Measurements from ENCODE around the gene CDK18. TPM values are rescaled to one million over a fixed set of nuclear protein-coding genes. Genes with fewer than 3 reads are reported as not detected.

CDK18 gene
- total RNA-seq, 1 donor from 2014 or later = 17.8 TPM

- Histone ChIP-seq H3K36me3 (ENCODE audit: insufficient read depth, low read length) (no peaks in the 10 kb centered on the region), H3K27me3 (ENCODE audit: insufficient read depth, low read length) (peaks cover 65% of the 10 kb centered on the region), H3K27ac (ENCODE audit: low read depth, low read length) (no peak overlapping the region), H3K79me2 (ENCODE audit: insufficient read depth, low read length) (no peaks in the 10 kb centered on the region), H2AFZ (ENCODE audit: low read depth, low read length) (no peak overlapping the region), H4K20me1 (ENCODE audit: insufficient read depth, low read length) (no peaks in the 10 kb centered on the region), H3K9ac (ENCODE audit: low read length) (no peak overlapping the region), H3K9me3 (ENCODE audit: insufficient read depth, low read depth, low read length) (no peaks in the 10 kb centered on the region), H3K4me3 (ENCODE audit: insufficient read depth, low read depth, low read length) (no peak overlapping the region), H3K4me2 (ENCODE audit: low read length) (no peak overlapping the region), H3K4me1 (ENCODE audit: insufficient read depth, low read length) (no peaks in the 10 kb centered on the region)
- Mint-ChIP-seq H3K9me3 (ENCODE audit: unreplicated experiment) (peaks cover 2% of the 10 kb centered on the region), H3K4me1 (ENCODE audit: low read depth, unreplicated experiment) (peaks cover 2% of the 10 kb centered on the region), H3K27ac (ENCODE audit: unreplicated experiment) (no peak overlapping the region), H3K36me3 (ENCODE audit: low read depth, unreplicated experiment) (peaks cover 3% of the 10 kb centered on the region), H3K27me3 (ENCODE audit: low read depth, unreplicated experiment) (peaks cover 75% of the 10 kb centered on the region), H3K4me3 (ENCODE audit: unreplicated experiment) (peak overlapping the region; percentile 47)
- DNase-seq (ENCODE audit: low read depth) (no peak), FAIRE-seq (no peak)
- TF ChIP-seq, protein P1, sequence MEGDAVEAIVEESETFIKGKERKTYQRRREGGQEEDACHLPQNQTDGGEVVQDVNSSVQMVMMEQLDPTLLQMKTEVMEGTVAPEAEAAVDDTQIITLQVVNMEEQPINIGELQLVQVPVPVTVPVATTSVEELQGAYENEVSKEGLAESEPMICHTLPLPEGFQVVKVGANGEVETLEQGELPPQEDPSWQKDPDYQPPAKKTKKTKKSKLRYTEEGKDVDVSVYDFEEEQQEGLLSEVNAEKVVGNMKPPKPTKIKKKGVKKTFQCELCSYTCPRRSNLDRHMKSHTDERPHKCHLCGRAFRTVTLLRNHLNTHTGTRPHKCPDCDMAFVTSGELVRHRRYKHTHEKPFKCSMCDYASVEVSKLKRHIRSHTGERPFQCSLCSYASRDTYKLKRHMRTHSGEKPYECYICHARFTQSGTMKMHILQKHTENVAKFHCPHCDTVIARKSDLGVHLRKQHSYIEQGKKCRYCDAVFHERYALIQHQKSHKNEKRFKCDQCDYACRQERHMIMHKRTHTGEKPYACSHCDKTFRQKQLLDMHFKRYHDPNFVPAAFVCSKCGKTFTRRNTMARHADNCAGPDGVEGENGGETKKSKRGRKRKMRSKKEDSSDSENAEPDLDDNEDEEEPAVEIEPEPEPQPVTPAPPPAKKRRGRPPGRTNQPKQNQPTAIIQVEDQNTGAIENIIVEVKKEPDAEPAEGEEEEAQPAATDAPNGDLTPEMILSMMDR (IDR thresholded peaks at IDR 0.05; ENCODE audit: insufficient read depth, low read depth, low read length) = no peak
- no peak for TF ChIP-seq EZH2 (IDR thresholded peaks at IDR 0.05; ENCODE audit: insufficient read depth, low read length)
Measured at GRCh38 chr1:205572421-205572820, 68.0 kb downstream of the CDK18 start.

DNA sequence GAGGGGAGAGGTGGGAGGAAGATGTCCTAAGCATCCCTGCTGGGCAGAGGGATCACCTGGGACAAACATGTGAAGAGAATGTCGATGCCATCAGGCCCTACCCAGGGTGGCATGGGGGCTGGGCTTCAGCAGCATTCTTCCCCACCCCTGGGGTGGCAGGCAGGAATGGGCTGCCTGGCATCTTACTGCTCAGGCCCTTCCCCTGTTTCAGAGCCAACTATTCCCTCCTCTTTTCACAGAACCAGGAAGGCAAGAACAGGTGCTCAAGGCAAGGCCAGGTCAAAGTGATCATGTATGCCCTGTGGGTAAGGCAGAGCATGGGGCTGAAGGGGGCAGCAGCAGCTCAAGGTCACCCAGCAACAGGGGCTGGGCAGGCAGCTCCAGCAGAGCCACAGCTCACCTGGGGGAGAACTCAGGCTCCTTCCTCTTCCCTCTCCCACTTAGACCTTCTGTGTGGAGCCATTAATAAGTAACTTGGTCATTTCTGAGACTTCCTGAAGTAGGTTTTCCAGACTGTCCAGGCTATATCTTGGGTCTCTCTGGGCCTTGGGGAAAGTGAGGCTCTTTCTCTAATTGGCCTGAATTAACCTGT is 70.9 kb downstream of the CDK18 start:
- H3K4me1 Mint-ChIP-seq (ENCODE audit: low read depth, unreplicated experiment) = peaks cover 7% of the 10 kb centered on the region
- TF ChIP-seq EZH2 (IDR thresholded peaks at IDR 0.05; ENCODE audit: insufficient read depth, low read length) = no peak
- TF ChIP-seq, protein P1 (IDR thresholded peaks at IDR 0.05; ENCODE audit: insufficient read depth, low read depth, low read length) = no peak
- Histone ChIP-seq H3K36me3 (ENCODE audit: insufficient read depth, low read length) (no peaks in the 10 kb centered on the region), H3K4me1 (ENCODE audit: insufficient read depth, low read length) (no peaks in the 10 kb centered on the region), H3K4me2 (ENCODE audit: low read length) (no peak overlapping the region), H4K20me1 (ENCODE audit: insufficient read depth, low read length) (no peaks in the 10 kb centered on the region), H2AFZ (ENCODE audit: low read depth, low read length) (no peak overlapping the region), H3K27me3 (ENCODE audit: insufficient read depth, low read length) (peaks cover 53% of the 10 kb centered on the region), H3K27ac (ENCODE audit: low read depth, low read length) (no peak overlapping the region), H3K9me3 (ENCODE audit: insufficient read depth, low read depth, low read length) (no peaks in the 10 kb centered on the region), H3K9ac (ENCODE audit: low read length) (no peak overlapping the region), H3K4me3 (ENCODE audit: insufficient read depth, low read depth, low read length) (no peak overlapping the region), H3K79me2 (ENCODE audit: insufficient read depth, low read length) (no peaks in the 10 kb centered on the region)
- H3K4me3 Mint-ChIP-seq (ENCODE audit: unreplicated experiment) = no peak overlapping the region
- H3K9me3 Mint-ChIP-seq (ENCODE audit: unreplicated experiment) = peaks cover 2% of the 10 kb centered on the region
- H3K36me3 Mint-ChIP-seq (ENCODE audit: low read depth, unreplicated experiment) = peaks cover 3% of the 10 kb centered on the region
- no peak for DNase-seq (ENCODE audit: low read depth)
- peaks cover 77% of the 10 kb centered on the region for H3K27me3 Mint-ChIP-seq (ENCODE audit: low read depth, unreplicated experiment)
- FAIRE-seq = no peak
- H3K27ac Mint-ChIP-seq (ENCODE audit: unreplicated experiment) = no peak overlapping the region

DNA sequence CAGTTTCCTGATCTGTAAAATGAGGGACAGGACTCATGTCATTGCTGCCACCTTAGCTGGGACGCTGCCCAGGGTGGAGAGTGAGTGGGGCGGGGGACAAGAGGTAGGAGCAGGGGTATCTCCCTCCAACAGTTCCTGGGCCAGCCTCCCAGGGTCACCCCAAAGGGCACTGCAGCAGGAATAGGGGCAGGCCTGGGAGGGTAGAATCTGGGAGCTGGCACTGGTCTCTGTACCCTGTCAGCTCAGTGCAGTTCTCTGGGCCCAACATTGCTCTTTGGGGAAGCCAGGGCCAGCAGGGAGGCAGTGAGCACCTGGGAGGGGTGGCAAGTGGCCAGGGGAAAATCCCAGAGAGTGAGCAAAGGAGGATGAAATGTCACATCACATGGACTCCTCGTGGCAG is 71.5 kb downstream of the CDK18 start:
- H3K36me3 Mint-ChIP-seq (ENCODE audit: low read depth, unreplicated experiment) = peaks cover 3% of the 10 kb centered on the region
- FAIRE-seq (no peak), DNase-seq (ENCODE audit: low read depth) (no peak)
- H4K20me1 ChIP-seq (ENCODE audit: insufficient read depth, low read length) = no peaks in the 10 kb centered on the region
- H3K9me3 Mint-ChIP-seq (ENCODE audit: unreplicated experiment) = peaks cover 2% of the 10 kb centered on the region
- H3K27ac ChIP-seq (ENCODE audit: low read depth, low read length) = no peak overlapping the region
- no peaks in the 10 kb centered on the region for H3K36me3 ChIP-seq (ENCODE audit: insufficient read depth, low read length)
- peaks cover 7% of the 10 kb centered on the region for H3K4me1 Mint-ChIP-seq (ENCODE audit: low read depth, unreplicated experiment)
- H3K27me3 ChIP-seq (ENCODE audit: insufficient read depth, low read length) = peaks cover 47% of the 10 kb centered on the region
- H3K79me2 ChIP-seq (ENCODE audit: insufficient read depth, low read length) = no peaks in the 10 kb centered on the region
- H3K27me3 Mint-ChIP-seq (ENCODE audit: low read depth, unreplicated experiment) = peaks cover 76% of the 10 kb centered on the region
- no peak overlapping the region for H3K4me3 ChIP-seq (ENCODE audit: insufficient read depth, low read depth, low read length)
- no peak overlapping the region for H3K4me2 ChIP-seq (ENCODE audit: low read length)
- H3K9ac ChIP-seq (ENCODE audit: low read length) = no peak overlapping the region
- TF ChIP-seq, protein P1 (IDR thresholded peaks at IDR 0.05; ENCODE audit: insufficient read depth, low read depth, low read length) = no peak
- no peak for TF ChIP-seq EZH2 (IDR thresholded peaks at IDR 0.05; ENCODE audit: insufficient read depth, low read length)
- no peak overlapping the region for H2AFZ ChIP-seq (ENCODE audit: low read depth, low read length)
- no peak overlapping the region for H3K4me3 Mint-ChIP-seq (ENCODE audit: unreplicated experiment)
- no peaks in the 10 kb centered on the region for H3K4me1 ChIP-seq (ENCODE audit: insufficient read depth, low read length)
- no peaks in the 10 kb centered on the region for H3K9me3 ChIP-seq (ENCODE audit: insufficient read depth, low read depth, low read length)
- H3K27ac Mint-ChIP-seq (ENCODE audit: unreplicated experiment) = no peak overlapping the region

All from astrocyte (in vitro differentiated cells and primary cell).